GM19452 (cell line): ENCODE results near the gene DPP6.

ENCODE experiments used
- ATAC-seq: cut with Tn5 transposase; IDR thresholded peaks from one replicate; pipeline ENCODE4 v1.9.1; 2021; ENCODE audit not compliant: unreplicated experiment

The DPP6 gene

DNA sequence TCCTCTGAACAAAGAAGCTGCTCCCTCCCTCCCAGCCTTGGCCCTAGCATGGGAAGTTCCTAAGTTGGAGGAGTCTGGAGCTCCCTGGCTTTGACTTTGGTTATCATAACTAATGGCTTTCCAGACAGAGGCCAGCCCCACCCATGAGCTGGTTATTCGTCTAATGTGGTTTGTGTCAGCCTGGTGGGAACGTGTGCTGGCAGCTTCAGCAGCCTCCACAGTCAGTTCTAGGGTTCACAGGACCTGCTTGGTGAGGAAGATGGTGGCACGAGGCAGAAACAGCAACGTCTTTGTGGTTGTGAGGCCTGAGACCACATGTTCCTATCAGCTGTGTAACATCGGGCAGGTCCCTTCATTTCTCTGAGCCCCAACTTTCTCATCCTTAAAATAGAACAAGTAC, 847.7 kb downstream of the DPP6 start:
- ATAC-seq: no peak

DNA sequence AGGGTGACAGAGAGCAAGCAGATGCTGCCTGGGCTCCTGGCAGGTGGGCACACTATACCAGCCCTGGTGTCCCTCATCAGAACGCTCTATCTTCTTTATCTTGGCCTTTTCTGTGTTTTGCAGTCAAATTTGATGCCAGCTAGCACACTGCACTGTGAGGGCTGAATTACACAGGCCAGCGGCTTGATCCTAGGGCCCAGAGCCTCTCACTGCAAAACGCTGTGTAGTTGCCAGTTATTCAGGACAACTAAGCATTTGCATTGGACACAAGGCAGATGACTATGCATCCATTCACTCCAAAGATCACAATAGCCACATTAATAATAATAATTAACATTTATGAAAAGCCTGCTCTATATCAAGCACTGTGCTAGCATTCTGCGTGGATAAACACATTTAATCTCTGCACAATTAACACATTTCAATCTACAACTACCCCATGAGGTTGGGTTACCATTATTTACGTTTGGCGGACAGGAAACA, 850.4 kb downstream of the DPP6 start:
- ATAC-seq: no peak

DNA sequence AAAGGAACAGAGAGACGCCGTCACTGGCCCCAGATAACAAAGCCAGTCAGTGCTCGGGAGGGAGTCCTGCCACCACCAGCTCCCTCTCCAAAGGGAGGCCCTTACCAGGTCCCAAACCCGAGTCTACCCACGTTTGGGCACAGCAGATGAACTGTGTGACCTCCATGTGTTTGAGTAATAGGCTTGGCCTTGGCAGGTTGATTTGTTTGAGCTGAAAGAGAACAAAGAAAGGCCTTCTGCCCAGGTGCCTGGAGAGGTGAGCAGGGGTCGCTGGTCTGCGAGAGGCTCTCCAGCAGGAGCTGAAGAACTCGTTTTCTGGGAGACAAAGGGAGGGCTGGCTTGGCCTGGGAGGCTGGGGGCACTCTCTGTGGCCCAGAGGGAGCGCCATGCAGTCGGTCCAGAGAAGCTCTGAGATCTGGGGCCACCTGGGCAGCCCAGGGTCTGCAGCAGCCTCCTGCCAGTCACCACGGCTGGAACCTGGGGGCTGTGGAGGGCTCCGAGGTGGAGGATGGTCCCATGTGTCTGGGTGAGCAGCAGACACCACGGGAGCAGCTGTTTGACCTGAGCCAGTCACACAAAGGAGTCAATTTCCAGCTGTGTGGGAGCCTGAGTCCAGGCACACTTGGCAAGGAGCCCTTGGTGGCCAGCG, 851.0 kb downstream of the DPP6 start:
- ATAC-seq: no peak

DNA sequence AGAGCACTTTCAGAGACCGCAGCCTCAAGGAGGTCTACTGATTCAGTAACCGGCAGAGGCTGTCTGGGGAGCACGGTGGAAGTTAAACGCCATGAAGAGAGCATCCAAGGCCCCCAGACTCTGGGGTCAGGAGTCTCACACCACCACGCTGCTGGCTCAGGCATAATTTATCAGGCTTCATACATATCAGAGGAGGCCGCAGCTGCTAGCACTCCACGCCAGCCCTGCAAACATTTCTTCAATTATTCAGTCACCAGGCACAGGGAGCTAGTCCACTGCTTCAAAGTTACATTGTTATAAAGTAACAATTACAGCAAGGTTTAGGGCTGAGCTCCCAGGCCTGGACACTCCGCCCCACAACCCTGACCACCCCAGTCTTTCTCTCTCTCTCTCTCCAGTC, 852.9 kb downstream of the DPP6 start:
- ATAC-seq: no peak

GRCh38 chr7:154905615-154906014, 853.4 kb downstream of the DPP6 start:
- no peak for ATAC-seq

DNA sequence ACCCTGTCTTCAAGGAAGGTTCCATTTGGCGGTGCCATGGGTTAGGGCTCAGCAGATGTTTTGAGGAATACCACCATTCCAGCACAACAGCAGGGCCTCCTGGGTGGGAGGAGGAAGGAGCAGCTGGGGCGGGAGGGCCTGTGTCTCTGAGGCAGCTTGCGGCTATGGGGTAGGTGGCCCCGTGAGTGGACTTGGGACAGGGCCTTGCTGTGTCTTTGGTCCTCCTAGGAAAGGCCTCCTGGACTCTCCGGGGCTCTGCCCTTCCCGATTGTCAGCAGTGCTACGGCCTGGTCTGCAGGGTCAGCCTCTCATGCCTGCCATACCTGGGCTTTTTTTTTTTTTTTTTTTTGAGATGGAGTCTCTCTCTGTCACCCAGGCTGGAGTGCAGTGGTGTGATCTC, 854.0 kb downstream of the DPP6 start:
- ATAC-seq: no peak

DNA sequence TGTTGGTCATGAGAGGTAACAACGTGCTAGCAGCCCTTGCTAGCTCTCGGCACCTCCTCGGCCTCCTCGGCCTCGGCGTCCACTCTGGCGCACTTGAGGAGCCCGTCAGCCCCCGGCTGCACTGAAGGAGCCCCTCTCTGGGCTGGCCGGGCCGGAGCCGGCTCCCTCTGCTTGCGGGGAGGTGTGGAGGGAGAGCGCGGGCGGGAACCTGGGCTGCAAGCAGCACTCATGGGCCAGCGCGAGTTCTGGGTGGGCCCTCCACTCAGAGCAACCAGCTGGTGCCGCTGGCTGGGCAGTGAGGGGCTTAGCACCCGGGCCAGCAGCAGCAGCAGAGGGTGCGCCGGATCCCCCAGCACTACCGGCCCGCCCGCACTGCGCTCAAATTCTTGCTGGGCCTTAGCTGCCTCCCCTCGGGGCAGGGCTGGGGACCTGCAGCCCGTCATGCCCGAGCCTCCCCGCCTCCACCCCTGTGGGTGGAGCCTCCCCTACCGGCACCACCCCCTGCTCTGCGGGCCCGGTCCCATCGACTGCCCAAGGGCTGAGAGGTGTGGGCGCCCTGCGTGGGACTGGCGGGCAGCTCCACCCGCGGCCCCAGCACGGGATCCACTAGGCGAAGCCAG, 854.6 kb downstream of the DPP6 start:
- no peak for ATAC-seq

- no peak for ATAC-seq
Observed at GRCh38 chr7:154907651-154908620, 855.7 kb downstream of the DPP6 start.

- ATAC-seq: no peak
Observed at GRCh38 chr7:154909241-154910105, 857.3 kb downstream of the DPP6 start.

GRCh38 chr7:154910125-154910524, 857.9 kb downstream of the DPP6 start:
- ATAC-seq: no peak

- no peak for ATAC-seq
Observed at GRCh38 chr7:154910977-154911376, 858.8 kb downstream of the DPP6 start.

- ATAC-seq: no peak
Observed at GRCh38 chr7:154911411-154911810, 859.2 kb downstream of the DPP6 start.

DNA sequence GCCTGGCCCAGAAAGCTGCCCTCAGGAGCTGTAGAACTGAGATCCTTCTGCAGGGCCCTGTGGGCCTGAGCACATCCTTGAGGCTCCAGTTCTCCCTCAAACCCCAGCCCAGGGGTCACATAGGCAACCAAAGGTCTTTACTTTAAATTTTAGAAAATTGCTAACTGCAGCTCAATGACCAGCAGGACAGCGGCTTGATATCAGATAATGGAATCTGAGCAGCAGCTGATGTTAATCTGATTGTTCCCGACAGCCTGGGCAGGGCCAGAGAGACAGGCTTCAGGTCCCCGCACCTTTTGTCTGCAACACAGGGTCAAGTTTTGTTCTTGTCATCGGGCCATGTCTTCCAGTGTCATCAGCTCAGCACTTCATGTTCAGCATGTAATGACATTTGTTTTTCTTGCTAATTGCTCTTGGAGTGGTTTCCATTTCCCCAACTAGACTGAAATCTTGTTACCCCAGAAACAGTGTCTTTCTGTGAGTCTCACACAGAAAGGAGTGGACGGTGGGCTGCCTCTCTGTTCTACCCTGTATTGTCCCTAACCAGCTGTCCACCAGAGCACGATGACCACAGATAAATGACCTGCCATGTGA, 859.8 kb downstream of the DPP6 start:
- no peak for ATAC-seq

GRCh38 chr7:154912871-154913637, 860.9 kb downstream of the DPP6 start:
- no peak for ATAC-seq

DNA sequence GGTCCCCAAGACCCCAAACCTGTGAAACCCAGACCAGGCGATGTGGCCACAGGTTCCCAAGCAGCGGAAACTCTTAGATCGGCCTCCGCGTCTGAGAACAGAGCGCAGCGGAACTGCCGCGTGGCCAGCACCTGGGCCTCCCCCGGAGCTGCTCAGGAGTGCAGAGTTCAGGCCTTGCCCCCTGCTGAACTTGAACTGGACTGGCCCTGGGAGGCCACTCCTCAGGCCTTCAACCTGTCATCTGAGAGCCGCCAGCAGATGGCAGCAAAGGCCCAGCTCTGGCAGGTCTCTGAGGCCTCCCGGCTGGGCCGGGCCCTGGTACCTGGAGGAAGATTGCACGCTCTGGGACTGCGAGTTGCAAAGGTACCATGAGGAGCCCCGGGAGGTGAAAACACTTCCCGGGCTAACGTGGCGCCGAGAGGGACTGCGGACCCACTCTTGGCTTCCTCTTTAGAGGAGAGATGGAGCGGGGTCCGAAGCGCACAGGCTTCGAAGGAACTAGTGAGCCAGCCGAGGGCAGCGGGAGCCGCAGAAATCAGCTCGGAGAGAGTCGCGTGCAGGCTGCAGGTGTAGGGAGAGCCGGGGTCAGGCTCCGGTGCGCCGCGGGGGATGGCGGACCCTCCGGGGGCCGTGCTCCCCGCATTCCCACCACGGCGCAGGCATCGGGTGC, 861.6 kb downstream of the DPP6 start:
- ATAC-seq: peak; percentile 99

GRCh38 chr7:154914308-154914995, 862.3 kb downstream of the DPP6 start:
- ATAC-seq: no peak

DNA sequence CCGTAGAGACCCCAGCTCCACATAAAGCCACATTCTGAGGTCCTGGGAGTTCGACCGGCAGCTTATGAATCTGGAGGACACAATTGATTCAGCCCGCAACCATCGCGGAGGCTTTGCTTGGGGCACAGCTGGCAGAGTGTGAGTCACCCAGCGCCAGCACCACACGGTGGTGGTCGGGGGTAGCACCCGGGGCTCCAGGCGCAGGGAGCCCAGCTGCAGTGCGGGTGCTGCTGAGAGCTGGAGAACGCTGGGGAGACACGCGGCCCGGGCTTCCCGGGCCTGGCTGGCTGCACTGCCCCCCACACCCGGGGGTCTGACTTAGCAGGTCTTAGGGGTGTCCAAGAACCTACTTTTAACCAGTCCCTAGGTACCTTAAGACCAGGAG, 862.8 kb downstream of the DPP6 start:
- ATAC-seq: no peak

- ATAC-seq: no peak
Observed at GRCh38 chr7:154915600-154915999, 863.4 kb downstream of the DPP6 start.

DNA sequence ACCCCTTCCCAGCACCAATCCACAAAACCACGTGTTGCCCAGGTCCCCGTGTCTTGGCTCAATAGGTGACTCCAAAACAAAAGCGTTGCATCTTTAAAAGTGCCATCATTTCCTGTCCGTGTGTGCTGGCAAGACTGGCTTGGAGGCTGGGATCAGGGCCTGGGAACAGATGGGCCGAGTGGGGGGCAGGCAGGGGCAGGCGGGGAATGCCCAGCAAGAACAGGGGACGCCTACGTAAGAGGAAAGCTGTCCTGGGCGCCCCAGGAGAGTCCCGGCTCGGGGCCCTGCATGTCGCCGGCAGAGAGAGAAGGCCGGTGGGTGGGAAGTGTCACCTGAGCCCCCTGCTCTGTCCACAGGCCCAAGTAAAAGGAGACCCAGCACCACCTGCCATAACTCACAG, 864.2 kb downstream of the DPP6 start:
- ATAC-seq: no peak
